ENCODE results near the gene ZCCHC2. TPM values are rescaled to one million over a fixed set of nuclear protein-coding genes. Genes with fewer than 3 reads are reported as not detected.

ZCCHC2 gene
- total RNA-seq, 1 experiment from 2014 or later = 12.4 TPM

- Histone ChIP-seq H4K20me1 (ENCODE audit: control insufficient read depth, insufficient read depth, insufficient read length) (no peaks in the 10 kb centered on the region), H2BK15ac (ENCODE audit: low read depth, low read length) (no peak overlapping the region), H3K27me3 (ENCODE audit: insufficient read depth, low read length) (no peaks in the 10 kb centered on the region), H3K4ac (ENCODE audit: low read depth, low read length) (no peak overlapping the region), H3K23me2 (ENCODE audit: insufficient read length, low read depth, low read length, poor library complexity, severe bottlenecking) (no peaks in the 10 kb centered on the region), H2BK5ac (ENCODE audit: insufficient read length, low read length) (no peak overlapping the region), H2AFZ (ENCODE audit: low read length) (no peak overlapping the region), H3K18ac (ENCODE audit: insufficient read length, low read depth, low read length) (no peak overlapping the region), H3K14ac (ENCODE audit: insufficient read depth, low read length) (no peak overlapping the region), H3K79me2 (ENCODE audit: insufficient read depth, low read length) (no peaks in the 10 kb centered on the region), H3K4me2 (ENCODE audit: insufficient read depth, insufficient read length, low read length) (no peak overlapping the region), H3K9ac (ENCODE audit: extremely low read depth, insufficient read length, low read length) (no peak overlapping the region), H2BK120ac (ENCODE audit: low read depth, low read length, poor library complexity, severe bottlenecking) (no peak overlapping the region), H4K5ac (ENCODE audit: insufficient read length, low read depth, low read length) (no peak overlapping the region), H2BK12ac (ENCODE audit: insufficient read length, low read depth, low read length) (no peak overlapping the region), H3K56ac (ENCODE audit: insufficient read length, low read depth, low read length) (no peak overlapping the region), H3T11ph (ENCODE audit: low read length) (no peak overlapping the region), H3K23ac (ENCODE audit: insufficient read length, low read depth, low read length) (no peak overlapping the region), H3K9me3 (ENCODE audit: control insufficient read depth, low read depth, low read length) (no peaks in the 10 kb centered on the region), H2AK5ac (ENCODE audit: insufficient read length, low read length) (no peak overlapping the region), H4K8ac (replicated peaks; ENCODE audit: insufficient read length, low read depth, low read length) (no peak overlapping the region), H2BK20ac (ENCODE audit: low read depth, low read length, poor library complexity, severe bottlenecking) (no peak overlapping the region), H3K79me1 (ENCODE audit: insufficient read depth, low read depth, low read length, poor library complexity, severe bottlenecking) (no peaks in the 10 kb centered on the region), H4K91ac (ENCODE audit: insufficient read length, low read depth, low read length) (no peak overlapping the region), H3K4me1 (ENCODE audit: insufficient read depth, low read length) (no peaks in the 10 kb centered on the region), H3K27ac (ENCODE audit: insufficient read length, low read depth, low read length) (no peak overlapping the region)
- no peak for DNase-seq
- H3K9me3 Mint-ChIP-seq = peaks cover 19 to 23% of the 10 kb centered on the region in 2 experiments
- H3K27me3 Mint-ChIP-seq (ENCODE audit: low read depth) = no peaks in the 10 kb centered on the region; the same call in 1 of the 2 replicates
- no peaks in the 10 kb centered on the region for H3K4me1 Mint-ChIP-seq
- TF ChIP-seq, protein P1, sequence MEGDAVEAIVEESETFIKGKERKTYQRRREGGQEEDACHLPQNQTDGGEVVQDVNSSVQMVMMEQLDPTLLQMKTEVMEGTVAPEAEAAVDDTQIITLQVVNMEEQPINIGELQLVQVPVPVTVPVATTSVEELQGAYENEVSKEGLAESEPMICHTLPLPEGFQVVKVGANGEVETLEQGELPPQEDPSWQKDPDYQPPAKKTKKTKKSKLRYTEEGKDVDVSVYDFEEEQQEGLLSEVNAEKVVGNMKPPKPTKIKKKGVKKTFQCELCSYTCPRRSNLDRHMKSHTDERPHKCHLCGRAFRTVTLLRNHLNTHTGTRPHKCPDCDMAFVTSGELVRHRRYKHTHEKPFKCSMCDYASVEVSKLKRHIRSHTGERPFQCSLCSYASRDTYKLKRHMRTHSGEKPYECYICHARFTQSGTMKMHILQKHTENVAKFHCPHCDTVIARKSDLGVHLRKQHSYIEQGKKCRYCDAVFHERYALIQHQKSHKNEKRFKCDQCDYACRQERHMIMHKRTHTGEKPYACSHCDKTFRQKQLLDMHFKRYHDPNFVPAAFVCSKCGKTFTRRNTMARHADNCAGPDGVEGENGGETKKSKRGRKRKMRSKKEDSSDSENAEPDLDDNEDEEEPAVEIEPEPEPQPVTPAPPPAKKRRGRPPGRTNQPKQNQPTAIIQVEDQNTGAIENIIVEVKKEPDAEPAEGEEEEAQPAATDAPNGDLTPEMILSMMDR (conservative IDR thresholded peaks at IDR 0.05) = no peak
- H3K27ac Mint-ChIP-seq = no peak overlapping the region
- peaks cover 0 to 12% (median 4%) of the 10 kb centered on the region in 3 experiments; a peak in 5 of 7 replicates for H3K36me3 Mint-ChIP-seq (ENCODE audit: insufficient read depth in 1 of 3, low read depth in 3 of 3)
- no CpG with 5 or more reads among the region's 1 CpG for WGBS (ENCODE audit: extremely low coverage, insufficient read length, low lambda C conversion rate)
- H3K4me3 Mint-ChIP-seq = no peak overlapping the region
Observed at GRCh38 chr18:62512532-62512931, 10.3 kb upstream of the ZCCHC2 start.

Measured in H9 (cell line).